ENCODE results near the gene UMAD1. TPM values are rescaled to one million over a fixed set of nuclear protein-coding genes. Genes with fewer than 3 reads are reported as not detected.

UMAD1 gene
- total and polyA plus RNA-seq, 4 donors: 7.7 to 19.2 (median 12.2) TPM

GRCh38 chr7:7779888-7780287 is 139.3 kb downstream of the UMAD1 start:
- no peak for ATAC-seq (ENCODE audit: insufficient read depth, low FRiP score)
- Histone ChIP-seq H3K4me1 (ENCODE audit: control insufficient read depth in 5 of 5, insufficient read depth in 5 of 5, low read length in 5 of 5) (peaks cover 0 to 4% (median 0%) of the 10 kb centered on the region in 5 donors), H3K9ac (ENCODE audit: insufficient read depth in 1 of 2, low read length in 2 of 2) (no peak overlapping the region), H3K4me3 (no peak overlapping the region), H3K9me3 (ENCODE audit: control insufficient read depth in 4 of 4, insufficient read depth in 3 of 4, low read length in 3 of 4) (no peaks in the 10 kb centered on the region), H3K27me3 (ENCODE audit: control insufficient read depth in 3 of 3, insufficient read depth in 3 of 3, low read length in 2 of 3) (no peaks in the 10 kb centered on the region), H3K36me3 (ENCODE audit: control insufficient read depth in 4 of 4, insufficient read depth in 4 of 4, low read length in 4 of 4) (no peaks in the 10 kb centered on the region), H3K27ac (ENCODE audit: low read depth in 1 of 2, low read length in 1 of 2) (no peak overlapping the region)
- TF ChIP-seq, protein P1, sequence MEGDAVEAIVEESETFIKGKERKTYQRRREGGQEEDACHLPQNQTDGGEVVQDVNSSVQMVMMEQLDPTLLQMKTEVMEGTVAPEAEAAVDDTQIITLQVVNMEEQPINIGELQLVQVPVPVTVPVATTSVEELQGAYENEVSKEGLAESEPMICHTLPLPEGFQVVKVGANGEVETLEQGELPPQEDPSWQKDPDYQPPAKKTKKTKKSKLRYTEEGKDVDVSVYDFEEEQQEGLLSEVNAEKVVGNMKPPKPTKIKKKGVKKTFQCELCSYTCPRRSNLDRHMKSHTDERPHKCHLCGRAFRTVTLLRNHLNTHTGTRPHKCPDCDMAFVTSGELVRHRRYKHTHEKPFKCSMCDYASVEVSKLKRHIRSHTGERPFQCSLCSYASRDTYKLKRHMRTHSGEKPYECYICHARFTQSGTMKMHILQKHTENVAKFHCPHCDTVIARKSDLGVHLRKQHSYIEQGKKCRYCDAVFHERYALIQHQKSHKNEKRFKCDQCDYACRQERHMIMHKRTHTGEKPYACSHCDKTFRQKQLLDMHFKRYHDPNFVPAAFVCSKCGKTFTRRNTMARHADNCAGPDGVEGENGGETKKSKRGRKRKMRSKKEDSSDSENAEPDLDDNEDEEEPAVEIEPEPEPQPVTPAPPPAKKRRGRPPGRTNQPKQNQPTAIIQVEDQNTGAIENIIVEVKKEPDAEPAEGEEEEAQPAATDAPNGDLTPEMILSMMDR (IDR thresholded peaks at IDR 0.05; ENCODE audit: control extremely low read depth, extremely low read depth): no peak
- no peak for DNase-seq
- WGBS, 2 donors: 72 to 84% methylated on average over 1 of the region's 1 CpG

- WGBS, 2 donors: 89 to 90% methylated on average over 1 of the region's 1 CpG
- Histone ChIP-seq H3K36me3 (ENCODE audit: control insufficient read depth in 4 of 4, insufficient read depth in 4 of 4, low read length in 4 of 4) (peaks cover 0 to 2% (median 0%) of the 10 kb centered on the region in 4 donors), H3K9me3 (ENCODE audit: control insufficient read depth in 4 of 4, insufficient read depth in 3 of 4, low read length in 3 of 4) (no peaks in the 10 kb centered on the region), H3K27ac (ENCODE audit: low read depth in 1 of 2, low read length in 1 of 2) (no peak overlapping the region), H3K9ac (ENCODE audit: insufficient read depth in 1 of 2, low read length in 2 of 2) (no peak overlapping the region), H3K4me1 (ENCODE audit: control insufficient read depth in 5 of 5, insufficient read depth in 5 of 5, low read length in 5 of 5) (peaks cover 0 to 4% (median 0%) of the 10 kb centered on the region in 5 donors), H3K27me3 (ENCODE audit: control insufficient read depth in 3 of 3, insufficient read depth in 3 of 3, low read length in 2 of 3) (no peaks in the 10 kb centered on the region), H3K4me3 (no peak overlapping the region)
- ATAC-seq (ENCODE audit: insufficient read depth, low FRiP score) (no peak), DNase-seq (no peak)
- TF ChIP-seq, protein P1 (IDR thresholded peaks at IDR 0.05; ENCODE audit: control extremely low read depth, extremely low read depth): no peak
Measured at GRCh38 chr7:7783001-7783400, 142.4 kb downstream of the UMAD1 start.

DNA sequence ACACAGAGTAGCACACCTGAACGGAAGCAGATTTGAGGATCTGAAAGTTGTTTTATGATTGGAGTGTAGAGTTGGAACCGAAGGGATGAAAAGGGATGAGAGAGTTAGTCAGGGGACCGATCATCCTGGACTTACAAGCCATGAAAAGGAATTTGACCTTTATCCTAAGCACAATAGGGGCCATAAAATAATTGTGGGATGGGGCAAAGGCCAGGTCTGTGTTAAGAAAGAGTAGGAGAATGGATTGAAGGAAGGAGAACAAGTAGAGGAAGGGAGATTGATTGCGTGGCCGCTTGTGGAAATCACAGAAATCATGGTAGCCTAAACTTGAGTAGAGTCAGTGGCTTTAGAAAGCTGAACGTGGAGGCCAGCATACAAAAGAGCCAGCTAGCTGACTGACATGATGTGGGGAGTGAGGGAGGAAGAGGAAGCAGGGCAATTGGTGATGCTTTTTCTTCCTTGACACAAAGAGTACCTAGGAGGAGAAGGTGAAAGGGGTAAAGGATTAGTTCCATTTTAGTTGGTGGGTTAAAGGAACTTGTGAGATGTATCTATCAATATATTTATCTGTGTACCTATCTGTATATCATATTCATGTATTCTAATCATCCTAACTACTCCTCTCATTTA is 144.9 kb downstream of the UMAD1 start:
- Histone ChIP-seq H3K9ac (ENCODE audit: insufficient read depth in 1 of 2, low read length in 2 of 2) (no peak overlapping the region), H3K36me3 (ENCODE audit: control insufficient read depth in 4 of 4, insufficient read depth in 4 of 4, low read length in 4 of 4) (peaks cover 0 to 2% (median 0%) of the 10 kb centered on the region in 4 donors), H3K27ac (ENCODE audit: low read depth in 1 of 2, low read length in 1 of 2) (no peak overlapping the region), H3K4me3 (no peak overlapping the region), H3K4me1 (ENCODE audit: control insufficient read depth in 5 of 5, insufficient read depth in 5 of 5, low read length in 5 of 5) (no peaks in the 10 kb centered on the region), H3K27me3 (ENCODE audit: control insufficient read depth in 3 of 3, insufficient read depth in 3 of 3, low read length in 2 of 3) (no peaks in the 10 kb centered on the region), H3K9me3 (ENCODE audit: control insufficient read depth in 4 of 4, insufficient read depth in 3 of 4, low read length in 3 of 4) (no peaks in the 10 kb centered on the region)
- no peak for ATAC-seq (ENCODE audit: insufficient read depth, low FRiP score)
- no peak for DNase-seq
- 94 to 95% methylated on average over 6 of the region's 6 CpGs for WGBS, 2 donors
- TF ChIP-seq, protein P1 (IDR thresholded peaks at IDR 0.05; ENCODE audit: control extremely low read depth, extremely low read depth): no peak

DNA sequence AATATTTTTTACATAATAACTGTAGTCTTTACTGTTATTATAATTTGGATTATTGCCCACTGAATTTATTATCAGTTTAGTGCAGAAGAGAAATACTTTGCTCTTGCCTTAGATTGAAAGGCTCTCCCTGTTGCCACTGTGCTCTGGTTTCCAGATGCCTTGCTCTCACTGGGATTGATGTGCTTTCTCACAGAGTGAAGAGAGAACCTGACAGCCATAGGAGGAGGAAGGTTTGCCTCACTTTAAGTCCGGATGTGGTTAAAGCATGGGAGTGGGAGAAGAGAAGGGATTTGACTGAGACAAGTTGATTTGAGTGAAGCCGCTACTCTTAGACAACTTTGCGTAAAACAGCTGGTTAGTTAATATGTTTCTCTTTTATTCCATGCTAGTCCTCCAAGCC is 146.0 kb downstream of the UMAD1 start:
- H3K4me3 ChIP-seq: no peak overlapping the region
- H3K27me3 ChIP-seq (ENCODE audit: control insufficient read depth in 3 of 3, insufficient read depth in 3 of 3, low read length in 2 of 3): no peaks in the 10 kb centered on the region
- no peak overlapping the region for H3K9ac ChIP-seq (ENCODE audit: insufficient read depth in 1 of 2, low read length in 2 of 2)
- H3K9me3 ChIP-seq (ENCODE audit: control insufficient read depth in 4 of 4, insufficient read depth in 3 of 4, low read length in 3 of 4): no peaks in the 10 kb centered on the region
- H3K4me1 ChIP-seq (ENCODE audit: control insufficient read depth in 5 of 5, insufficient read depth in 5 of 5, low read length in 5 of 5): no peaks in the 10 kb centered on the region
- TF ChIP-seq, protein P1 (IDR thresholded peaks at IDR 0.05; ENCODE audit: control extremely low read depth, extremely low read depth): no peak
- peaks cover 0 to 2% (median under 1%) of the 10 kb centered on the region in 4 donors for H3K36me3 ChIP-seq (ENCODE audit: control insufficient read depth in 4 of 4, insufficient read depth in 4 of 4, low read length in 4 of 4)
- DNase-seq (no peak), ATAC-seq (ENCODE audit: insufficient read depth, low FRiP score) (no peak)
- no peak overlapping the region for H3K27ac ChIP-seq (ENCODE audit: low read depth in 1 of 2, low read length in 1 of 2)
- 94 to 96% methylated on average over 3 of the region's 3 CpGs for WGBS, 2 donors
